ENCODE measurements around the gene PPP1R15B.

Gene PPP1R15B

DNA sequence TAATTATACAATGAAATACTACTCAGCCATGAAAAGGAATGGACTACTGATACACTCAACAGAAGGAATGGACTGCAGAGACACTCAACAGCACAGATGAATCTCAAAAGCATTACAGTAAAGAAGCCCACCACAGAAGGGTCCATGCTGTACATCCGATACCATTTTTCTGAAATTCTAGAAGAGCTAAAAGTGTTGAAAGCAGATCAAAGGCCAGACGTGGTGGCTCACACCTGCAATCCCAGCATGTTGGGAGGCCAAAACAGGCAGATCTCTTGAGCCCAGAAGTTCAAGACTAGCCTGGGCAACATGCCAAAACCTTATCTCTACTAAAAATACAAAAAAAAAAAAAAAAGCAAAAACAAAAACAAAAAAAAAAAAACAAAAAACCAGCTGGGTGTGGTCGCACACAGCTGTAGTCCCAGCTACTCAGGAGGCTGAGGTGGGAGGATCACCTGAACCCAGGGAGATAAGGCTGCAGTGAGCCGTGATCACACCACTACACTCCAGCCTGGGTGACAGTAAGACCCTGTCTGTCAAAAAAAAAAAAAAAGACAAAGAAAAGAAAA is 15.5 kb downstream of the PPP1R15B start:
- DNase-seq: no peak

DNA sequence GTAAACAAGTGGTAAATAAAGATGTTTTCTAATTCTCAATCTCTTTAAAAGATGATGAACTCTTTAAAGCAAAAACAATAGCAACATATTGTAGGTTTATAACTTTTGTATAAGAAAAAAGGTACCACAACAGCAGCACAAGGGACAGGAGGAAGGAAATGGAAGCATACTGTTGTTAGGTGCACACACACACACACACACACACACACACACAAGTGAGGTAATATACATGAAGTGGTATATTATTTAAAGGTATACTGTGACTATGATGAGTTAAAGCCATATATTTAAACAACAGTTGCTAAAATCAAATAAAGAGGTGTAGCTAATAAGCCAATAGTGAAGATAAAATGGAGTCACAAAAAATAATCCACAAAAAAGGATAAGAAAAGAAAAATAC is 20.0 kb downstream of the PPP1R15B start:
- DNase-seq: no peak

DNA sequence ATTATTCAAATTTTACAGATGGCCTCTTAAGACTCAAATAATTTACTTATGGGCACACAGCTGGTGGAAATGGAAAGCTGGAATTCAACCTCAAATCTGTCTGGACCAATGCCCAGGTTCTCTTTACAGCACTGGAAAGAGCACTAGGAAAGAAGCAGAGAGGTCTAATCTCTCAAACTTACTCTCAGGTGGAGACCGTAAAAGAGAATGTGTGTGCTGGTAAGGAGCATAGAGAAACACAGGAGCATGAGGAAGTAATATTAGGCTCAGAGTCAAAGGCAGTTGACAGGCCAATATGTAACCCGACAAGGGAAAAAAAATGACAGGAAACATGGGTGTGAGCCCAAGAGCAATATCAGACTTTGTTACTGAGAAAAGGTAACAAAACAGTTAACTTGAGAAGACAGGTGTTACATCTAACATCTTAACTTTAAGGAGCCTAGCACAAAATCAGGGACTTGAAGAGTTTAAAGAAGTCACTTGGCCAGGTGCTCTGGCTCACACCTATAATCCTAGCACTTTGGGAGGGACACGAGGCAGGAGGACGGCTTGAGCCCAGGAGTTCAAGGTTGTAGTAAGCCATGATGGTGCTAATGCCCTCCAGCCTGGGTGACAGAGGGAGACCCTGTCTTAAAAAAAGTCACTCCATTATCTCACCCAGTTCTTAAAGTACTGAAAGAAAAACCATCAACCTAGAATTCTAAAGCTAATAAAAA is 20.7 kb downstream of the PPP1R15B start:
- no peak for DNase-seq

DNA sequence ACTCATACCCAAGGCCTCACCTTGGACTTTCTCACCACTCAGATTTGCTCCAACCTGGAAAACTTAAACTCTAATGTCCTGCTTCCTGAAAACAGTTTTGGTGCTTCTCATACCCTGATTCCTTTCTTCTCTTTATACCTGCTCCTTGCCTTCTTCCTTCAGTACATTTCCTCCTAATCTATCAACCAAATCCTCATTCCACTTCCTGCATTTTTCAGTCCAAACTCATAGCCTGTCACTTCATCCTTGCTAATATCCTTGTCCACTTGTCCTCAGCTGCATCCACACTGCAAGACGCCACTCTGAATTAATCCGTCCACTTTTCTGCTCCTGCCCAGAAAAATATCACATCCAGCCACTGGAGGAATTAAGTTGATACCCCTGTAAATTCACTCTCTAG is 25.9 kb downstream of the PPP1R15B start:
- no peak for DNase-seq

DNA sequence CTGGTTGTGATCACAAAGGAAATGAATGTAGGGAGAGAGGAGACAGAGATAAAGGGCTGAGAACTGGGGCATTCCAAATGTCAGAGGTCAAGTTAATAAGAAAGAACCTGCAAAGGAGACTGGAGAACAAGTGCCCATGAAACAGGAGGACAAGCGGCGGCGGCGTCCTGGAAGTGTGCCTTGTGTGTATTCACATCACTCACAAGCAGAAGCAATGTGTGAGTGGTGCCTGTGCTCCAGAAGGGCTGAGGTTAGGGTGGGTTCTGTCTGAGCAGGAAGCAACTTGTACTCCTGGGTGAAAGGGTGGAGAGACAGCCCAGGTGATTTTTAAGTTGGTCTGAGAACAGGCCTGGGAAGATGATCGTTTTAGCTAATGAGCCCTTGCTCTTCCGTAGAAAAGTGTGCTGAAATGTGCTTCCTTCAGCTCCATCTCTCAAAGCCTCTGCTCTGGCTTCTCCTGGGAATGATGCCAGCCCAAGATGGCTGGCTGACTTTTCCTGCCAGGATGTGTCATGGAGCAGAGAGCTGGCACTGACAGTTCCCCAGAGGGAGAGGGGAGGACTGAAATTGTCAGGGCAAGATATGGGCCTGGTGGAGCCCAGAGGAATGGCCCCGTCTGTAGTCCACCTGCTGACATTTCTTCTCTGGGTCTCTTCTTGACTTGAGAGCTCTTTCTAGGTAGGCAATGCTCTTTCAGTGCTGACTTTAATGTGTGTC is 26.8 kb downstream of the PPP1R15B start:
- no peak for DNase-seq

DNA sequence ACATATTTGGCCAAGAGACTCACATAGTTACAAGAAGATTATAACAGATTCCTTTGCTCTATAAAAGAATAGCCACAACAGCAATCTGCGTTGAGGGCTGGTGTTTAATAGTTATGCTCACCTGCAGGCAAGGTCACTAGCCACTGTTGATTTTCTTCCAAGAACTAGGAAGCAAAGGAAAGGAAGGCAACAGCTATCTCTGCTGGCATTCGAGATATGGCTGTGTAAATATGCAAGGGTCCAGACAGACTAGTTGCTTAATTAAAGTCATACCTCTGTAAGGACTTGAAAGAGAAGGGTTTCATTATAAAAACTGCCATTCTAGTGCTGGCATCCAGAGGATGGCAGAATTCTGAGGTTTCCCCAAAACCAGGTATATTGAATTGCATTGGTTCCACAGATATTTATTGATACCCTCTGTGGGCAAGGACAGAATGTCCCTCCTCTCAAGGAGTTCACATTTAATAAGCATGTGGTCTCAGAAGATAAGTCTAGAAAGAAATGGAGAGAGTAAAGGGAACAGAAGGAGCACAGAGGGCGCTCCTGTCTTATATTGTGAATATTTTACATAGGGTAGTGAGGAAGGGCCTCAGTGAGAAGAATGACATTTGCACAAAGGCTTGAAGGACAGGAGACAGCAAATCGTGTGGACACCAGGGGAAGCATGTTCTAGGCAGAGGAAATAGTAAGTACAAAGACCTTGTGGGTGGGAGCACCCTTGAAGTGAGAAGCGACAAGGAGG is 28.3 kb downstream of the PPP1R15B start:
- no peak for DNase-seq

DNA sequence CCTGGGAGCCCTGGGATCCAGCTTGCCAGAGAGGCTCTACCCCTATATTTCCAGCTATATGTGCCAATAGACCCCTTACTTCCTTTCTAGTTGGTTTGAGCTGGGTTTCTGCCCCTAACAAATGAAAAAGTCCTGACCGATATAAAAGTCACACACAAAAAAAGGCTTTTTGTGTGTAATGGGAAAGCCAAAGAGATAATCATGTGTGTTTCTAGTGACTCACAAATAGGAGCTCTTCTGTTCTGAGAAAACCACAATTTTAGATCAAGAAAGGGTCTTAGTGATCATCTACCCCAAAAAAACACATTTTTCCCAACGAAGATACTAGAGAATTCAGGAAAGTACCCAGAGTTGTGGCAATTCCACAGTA is 28.9 kb downstream of the PPP1R15B start:
- no peak for DNase-seq

DNA sequence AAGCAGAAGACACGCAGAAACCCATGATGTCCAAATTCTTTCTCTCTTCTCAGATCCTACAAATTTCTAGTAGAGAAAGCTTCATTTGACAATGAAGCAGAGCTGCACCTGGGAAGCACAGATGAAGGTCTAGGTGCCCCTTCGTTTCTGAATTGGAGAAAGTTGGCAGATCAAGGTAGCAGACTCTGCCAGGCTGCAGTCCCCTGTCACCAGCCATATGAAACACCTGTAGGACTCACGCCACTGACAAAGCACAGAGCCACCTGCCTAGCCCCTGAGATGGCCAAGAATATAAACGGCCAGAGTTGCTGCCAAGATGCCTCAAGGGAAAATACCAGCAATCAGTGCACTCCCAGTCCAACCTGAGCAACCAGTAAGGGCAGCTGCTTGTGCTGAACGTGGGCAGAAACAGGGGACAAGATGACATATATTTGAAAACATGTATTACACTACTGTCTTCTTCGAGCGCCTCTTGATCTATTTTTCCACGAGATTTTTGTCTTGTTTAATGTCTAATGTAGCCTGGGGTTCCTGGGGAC is 31.3 kb downstream of the PPP1R15B start:
- DNase-seq: no peak

DNA sequence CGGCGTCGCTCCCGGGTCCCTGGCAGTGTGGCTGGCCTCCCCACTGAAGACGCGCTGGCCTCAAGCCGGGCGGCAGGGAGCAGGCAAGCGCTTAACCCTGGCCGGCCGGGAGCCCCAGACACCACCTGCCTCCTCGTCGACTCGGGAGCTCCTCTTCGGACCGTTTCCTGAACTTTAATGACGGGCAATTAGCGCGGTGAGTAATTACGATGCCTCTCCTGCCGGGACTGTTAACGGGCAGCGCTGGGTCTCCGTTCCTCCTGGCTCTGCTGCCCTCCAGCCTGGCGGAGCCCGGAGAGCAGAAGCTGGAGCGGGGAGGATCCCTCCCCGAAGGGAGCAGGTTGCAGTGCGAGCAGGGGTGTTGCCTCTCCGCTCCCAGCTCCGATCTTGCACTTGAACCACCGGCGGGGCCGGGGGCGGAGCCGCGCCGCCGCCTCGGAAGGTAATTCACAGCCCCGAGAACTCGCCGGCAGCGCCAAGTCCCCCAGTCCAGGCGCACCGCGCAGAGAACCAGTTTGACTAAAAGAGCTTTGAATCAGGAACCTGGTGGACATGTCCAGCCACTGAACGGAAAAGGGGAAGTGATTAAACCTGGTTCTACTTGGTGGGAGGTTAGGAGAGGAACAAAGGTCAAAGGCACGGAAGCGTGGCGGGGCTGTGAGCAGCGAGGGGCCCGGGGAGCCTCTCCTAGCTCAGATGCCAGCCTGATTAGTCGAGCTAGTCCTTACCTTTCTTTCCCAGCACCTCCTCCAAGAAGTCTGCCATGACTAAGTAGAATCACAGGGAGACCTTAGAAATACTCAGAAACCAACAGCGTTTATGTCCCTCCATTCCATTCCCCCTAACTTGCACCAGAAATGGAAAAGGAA is 33.6 kb downstream of the PPP1R15B start:
- peak; percentile 35 for DNase-seq

DNA sequence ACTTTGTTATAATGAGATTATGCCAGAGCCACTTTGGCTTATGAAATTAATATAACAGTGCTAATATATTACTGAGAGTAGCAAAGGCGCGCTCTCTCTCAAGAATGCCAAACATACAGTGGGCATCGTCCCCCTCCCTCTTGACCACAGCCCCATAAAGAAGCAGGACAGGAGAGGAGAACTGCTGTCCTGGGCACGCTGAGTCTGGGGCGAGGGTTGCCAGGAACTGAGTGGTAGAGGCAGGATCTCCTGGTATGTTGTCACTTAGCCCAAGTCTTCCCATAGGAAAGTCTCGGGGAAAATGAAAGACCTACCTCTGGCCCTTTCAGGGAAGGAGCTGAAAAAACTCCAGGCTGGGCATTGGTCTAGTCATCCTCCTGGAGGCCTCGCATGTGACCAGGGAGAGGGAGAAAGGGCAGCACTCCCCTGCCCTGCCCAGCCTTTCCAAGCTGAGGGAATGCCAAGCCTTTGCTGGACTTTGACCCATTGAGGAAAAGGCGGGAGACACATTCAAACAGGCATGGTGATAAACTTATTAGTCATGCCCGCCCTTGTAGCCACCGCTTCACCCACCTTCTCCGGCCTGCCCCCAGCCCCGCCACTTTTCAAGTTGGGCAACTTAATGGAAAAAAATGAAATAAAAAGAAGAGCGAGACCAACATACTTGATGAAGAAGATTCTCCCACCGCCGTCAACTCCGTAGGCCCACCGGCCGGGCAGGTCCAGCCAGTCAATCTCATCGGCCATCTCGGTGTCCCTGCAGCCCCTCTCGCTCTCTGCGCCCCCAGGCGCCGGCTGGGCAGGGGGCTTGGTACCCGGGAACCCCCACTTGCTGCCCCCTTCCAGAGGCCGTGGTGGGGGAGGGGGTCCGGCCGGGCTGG is 34.5 kb downstream of the PPP1R15B start:
- DNase-seq: no peak

DNA sequence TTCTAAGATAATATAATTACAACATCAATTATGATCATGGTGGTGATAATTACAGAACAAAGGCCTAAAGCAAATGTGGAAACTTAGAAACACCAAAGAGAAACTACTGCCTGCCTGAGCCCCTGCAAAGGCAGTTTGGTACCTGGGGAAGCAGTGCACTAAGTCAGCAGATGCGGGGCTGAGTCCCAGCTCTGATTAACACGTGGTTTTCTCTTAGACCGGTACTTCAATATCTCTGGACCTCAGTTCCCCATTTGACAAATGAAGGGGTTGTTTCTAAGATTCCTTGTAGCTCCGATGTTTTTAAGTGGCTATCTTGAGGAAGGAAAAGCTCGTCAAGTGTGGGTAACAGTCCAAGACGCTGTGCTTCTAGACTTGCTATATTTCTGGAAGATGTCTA is 35.2 kb downstream of the PPP1R15B start:
- DNase-seq: no peak

DNA sequence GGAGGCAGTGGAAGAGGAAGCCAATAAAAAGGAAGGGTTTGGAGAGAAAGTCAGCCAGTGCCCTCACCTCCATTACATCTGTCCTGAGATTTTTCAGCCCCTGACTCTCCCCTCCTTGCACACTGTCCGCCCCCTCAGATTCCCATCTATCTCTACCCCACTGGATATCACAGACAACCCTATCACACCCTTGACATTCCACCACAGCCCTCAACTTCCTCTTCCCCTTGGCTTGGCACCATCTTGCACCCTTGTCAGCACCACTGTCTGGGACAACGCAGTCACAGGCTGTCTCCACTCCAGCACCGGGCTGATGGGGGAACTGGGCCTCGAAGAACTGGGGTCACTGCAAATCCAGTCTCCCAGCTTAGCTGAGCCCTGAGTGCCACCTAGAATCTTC is 37.7 kb downstream of the PPP1R15B start:
- DNase-seq: no peak

DNA sequence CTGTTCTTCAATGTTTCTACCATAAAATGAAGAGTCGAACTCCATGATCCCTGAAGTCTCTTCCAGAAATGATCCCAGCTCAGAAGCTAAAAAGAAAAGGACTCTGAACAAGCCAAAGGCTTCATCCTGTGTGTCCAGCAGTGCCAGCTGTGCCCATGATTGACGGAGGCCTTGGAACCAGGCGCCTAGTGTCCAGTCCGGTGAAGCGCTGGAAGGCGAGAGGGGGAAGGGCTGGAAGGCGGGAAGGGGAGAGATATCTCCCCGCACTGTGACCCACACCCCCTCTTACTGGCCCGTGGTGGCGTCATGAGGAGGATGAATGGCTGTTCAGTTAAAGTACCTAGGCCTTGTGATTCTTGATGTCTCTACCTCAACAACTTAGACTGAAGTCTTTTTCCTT is 41.4 kb downstream of the PPP1R15B start:
- DNase-seq: no peak

DNA sequence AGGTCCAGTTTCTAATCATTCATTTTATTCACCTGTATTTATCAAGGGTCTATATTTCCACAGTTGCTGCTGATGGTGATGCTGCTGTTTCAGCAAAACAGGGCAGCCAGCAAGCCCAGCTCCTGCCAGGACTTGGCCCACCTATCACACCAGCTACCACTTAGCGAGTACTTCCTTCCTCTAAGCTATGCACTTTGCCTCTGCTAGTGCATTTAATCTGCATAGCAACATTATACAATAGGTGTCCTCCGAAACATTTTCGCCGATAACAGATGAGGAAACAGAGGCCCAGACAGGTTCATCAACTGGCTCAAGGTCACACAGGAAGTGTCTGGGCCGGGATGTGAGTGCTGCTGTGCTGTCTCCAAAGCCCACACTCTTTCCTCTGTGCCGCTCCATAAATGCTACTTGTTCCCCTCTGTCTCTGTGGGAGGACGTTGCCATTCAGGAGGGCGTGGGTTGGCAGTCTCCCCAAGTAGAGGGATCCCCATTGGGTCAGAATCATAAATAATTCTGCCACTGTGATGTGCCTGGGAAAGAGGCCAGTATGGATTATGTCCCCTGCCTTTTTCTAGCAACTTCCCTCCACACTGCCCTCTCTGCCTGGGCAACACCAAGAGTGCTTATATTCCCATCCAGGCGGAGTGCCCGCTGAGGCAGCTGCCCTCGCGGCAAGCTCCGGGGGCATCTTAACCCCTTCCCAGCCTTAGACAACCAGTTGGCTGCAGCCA is 42.5 kb downstream of the PPP1R15B start:
- no peak for DNase-seq

DNA sequence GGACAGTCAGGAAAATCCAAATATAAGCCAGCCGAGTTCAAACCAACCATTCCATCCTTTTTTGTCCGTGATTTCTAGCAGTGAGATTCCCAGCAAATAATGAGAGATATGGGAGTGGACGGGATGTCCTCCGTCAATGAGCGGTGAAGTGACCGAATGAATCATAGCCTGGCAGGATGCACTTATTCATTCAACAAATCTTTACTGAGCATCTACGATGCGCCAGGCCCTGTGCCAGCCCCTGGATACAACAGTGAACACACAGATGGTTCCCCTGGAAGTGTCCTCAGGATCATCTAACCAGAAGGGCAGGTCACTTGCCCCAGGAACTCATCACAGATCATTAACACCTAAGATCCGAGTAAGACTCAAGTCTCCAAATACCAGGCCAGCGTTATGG is 43.7 kb downstream of the PPP1R15B start:
- DNase-seq: no peak

DNA sequence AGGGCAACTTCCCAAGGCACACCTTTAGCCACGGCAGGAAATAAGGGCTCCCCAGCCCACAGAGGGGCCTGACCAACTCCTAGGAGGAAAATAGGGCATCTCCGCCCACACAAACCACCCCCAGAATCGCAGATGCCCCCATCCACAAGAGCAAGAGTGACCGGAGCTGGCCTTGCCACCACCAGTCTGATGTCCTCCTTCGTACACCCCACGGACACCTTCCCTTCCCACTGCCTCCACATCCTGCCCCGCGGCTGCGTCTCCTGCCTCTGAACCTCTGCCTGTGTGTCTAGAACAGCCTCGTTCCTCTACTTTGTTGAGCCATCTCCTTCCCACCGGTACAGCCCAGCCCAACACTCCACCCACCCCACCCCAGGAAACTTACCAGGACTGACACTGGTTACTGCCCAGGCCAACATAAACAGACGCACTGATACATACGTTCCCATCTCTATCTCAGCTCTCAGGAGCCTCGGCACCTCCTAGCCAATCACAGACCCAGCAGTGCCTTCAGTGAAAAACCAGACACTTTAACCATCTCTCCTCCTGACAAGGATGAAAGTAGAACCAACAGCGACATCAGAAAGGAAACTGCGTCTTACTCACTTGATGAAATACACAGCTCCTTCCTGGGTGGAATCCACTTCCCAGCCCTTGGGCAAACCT is 44.3 kb downstream of the PPP1R15B start:
- DNase-seq: no peak

DNA sequence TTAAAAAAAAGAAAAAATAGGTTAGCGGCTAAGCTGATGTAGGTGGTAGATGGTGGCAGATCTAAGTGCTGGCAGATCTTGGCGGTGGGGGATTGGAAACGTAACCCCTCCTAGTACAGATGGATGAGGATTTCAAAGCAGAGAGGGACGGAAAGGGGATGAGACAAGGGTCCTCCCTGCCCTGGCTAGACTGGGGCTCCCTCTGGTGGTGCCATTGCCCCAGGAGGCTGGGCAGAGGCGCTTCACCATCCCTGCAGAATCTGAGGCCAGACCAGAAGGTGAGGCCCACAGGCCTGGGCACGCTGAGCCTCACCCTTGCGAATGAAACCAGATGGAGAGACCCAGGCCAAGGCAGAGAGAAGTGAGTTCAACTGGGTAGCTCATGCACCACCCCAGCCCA is 44.9 kb downstream of the PPP1R15B start:
- no peak for DNase-seq

DNA sequence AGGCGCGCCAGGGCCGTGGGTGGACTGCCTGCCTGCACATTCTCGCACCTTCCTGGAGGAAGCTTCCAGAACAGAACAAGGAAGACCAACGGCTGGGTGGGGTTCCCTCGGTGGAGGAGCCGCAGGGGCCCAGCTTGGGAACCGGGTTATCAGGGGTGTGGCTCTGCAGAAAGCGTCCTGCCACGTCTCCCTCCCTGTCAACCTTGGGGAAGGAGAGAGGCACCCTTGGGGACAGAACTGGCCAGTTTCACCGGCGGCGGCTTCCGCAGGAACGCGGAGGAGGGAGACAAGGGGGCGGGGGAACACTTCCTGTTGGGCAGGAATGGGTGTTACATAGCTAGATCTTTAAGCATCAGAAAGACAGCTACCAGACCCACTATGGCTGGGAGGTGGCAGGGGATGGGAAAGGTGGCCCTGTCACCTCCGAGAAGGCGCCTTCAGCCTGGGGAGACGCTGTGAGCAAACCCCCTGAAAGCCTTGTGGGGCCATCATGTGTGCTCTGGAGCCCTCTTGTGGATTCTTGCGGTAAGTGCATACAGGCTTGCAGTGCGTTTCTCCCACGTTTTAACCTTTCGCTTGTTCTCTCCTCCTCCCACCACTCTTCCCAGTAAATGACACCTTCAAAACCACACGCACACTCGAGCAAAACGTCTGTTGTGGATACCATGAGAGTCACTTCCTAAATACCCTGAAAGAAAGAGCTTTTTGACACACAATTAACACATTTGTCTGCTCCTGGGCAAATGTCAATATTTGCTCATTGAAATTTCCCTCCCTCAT is 48.1 kb downstream of the PPP1R15B start:
- peak; percentile 39 for DNase-seq

DNA sequence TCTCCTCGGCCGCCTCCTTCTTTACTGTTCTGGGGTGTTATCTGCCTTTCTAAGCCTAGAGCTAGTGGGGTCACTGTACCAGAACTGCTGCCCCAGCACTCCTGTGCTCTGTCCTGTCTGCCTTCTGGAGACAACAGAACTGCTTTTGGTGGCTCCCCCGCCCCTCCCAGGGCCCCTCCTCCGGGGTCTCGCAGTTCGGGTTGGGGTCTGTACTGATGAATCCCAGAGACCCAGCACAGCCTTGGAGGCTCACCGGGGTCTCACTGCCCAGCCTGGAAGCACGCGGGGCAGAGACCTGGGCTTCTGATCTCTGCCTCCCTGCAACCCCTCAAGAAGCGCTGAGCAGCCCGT is 48.7 kb downstream of the PPP1R15B start:
- no peak for DNase-seq

All from NCI-H1417 treated with DMSO at 0.1 percent for 48 hours (cell line).